Neural cell (in vitro differentiated cells): ENCODE data around the gene GBP3. TPM values are rescaled to one million over a fixed set of nuclear protein-coding genes. Genes with fewer than 3 reads are reported as not detected.
"Not testable (repeated sequence)": the region's sequence is repeated elsewhere in the genome, so short reads cannot be mapped to it uniquely, and the experiment has no call there.

Experiments used
- H2AFZ ChIP-seq: fragments of 200-600, 300-800 bp; sonication (generic), shearing (Covaris generic); 2 replicates; pipeline ENCODE4 v1.6.0; 2014; ENCODE audit warnings: low read depth, mild to moderate bottlenecking, antibody characterized with exemption, low read length, moderate library complexity
- H3F3A ChIP-seq: fragments of 200-600 bp; shearing (Covaris generic); 2 replicates; pipeline ENCODE4 v1.6.1; 2016; ENCODE audit warnings: mild to moderate bottlenecking, moderate library complexity, mixed read lengths, antibody characterized with exemption, low read length; ENCODE audit not compliant: insufficient read depth, poor library complexity, severe bottlenecking
- H3K27ac ChIP-seq: fragments of 200-600, 300-800 bp; sonication (generic), shearing (Covaris generic); 2 replicates; pipeline ENCODE4 v1.5.1; 2014; ENCODE audit warnings: mild to moderate bottlenecking, low read length, moderate library complexity
- H3K27me3 ChIP-seq: fragments of 300-800, 200-600 bp; sonication (generic), shearing (Covaris generic); 2 replicates; pipeline ENCODE4 v1.6.0; 2014; ENCODE audit warnings: mild to moderate bottlenecking, low read depth, low read length, moderate library complexity; ENCODE audit not compliant: insufficient read depth
- H3K36me3 ChIP-seq: fragments of 300-800, 200-600 bp; sonication (generic), shearing (Covaris generic); 2 replicates; pipeline ENCODE4 v1.5.1; 2014; ENCODE audit warnings: mild to moderate bottlenecking, antibody characterized with exemption, low read length, moderate library complexity; ENCODE audit not compliant: insufficient read depth
- H3K4me2 ChIP-seq: fragments of 300-800, 200-600 bp; sonication (generic), shearing (Covaris generic); 2 replicates; pipeline ENCODE4 v1.6.0; 2014; ENCODE audit warnings: mild to moderate bottlenecking, low read length
- H3K4me3 ChIP-seq: fragments of 300-800, 200-600 bp; sonication (generic), shearing (Covaris generic); 2 replicates; pipeline ENCODE4 v1.5.1; 2014; ENCODE audit warnings: mild to moderate bottlenecking, low read length, moderate library complexity
- H3K79me2 ChIP-seq: fragments of 200-600 bp; shearing (Covaris generic); replicated peaks from 2 replicates; pipeline ENCODE4 v1.6.0; 2014; ENCODE audit warnings: mild to moderate bottlenecking, low read length, moderate library complexity; ENCODE audit not compliant: insufficient read depth
- H3K9ac ChIP-seq: fragments of 300-800, 200-600 bp; sonication (generic), shearing (Covaris generic); 2 replicates; pipeline ENCODE4 v1.6.1; 2016; ENCODE audit warnings: mild to moderate bottlenecking, low read length, mixed read lengths
- H3K9me2 ChIP-seq: fragments of 200-600 bp; shearing (Covaris generic); 2 replicates; pipeline ENCODE4 v1.6.1; 2016; ENCODE audit warnings: mild to moderate bottlenecking, low read length, mixed read lengths; ENCODE audit not compliant: insufficient read depth
- H3K9me3 ChIP-seq: fragments of 200-600, 300-800 bp; sonication (generic), shearing (Covaris generic); 2 replicates; pipeline ENCODE4 v1.6.1; 2016; ENCODE audit warnings: mild to moderate bottlenecking, mixed run types, low read length, moderate library complexity, mixed read lengths
- H4K20me1 ChIP-seq: fragments of 200-600 bp; shearing (Covaris generic); 2 replicates; pipeline ENCODE4 v1.6.1; 2016; ENCODE audit warnings: mild to moderate bottlenecking, mixed run types; ENCODE audit not compliant: insufficient read depth
- EP300 ChIP-seq: fragments of 450-650 bp; conservative IDR thresholded peaks from 2 replicates; pipeline ENCODE4 v1.6.1; 2014; ENCODE audit warnings: antibody characterized with exemption, mild to moderate bottlenecking, moderate library complexity; ENCODE audit not compliant: poor library complexity, severe bottlenecking
- EZH2 ChIP-seq: fragments of 200-600, 300-800 bp; shearing (Covaris generic), sonication (generic); IDR thresholded peaks from 2 replicates; pipeline ENCODE4 v1.6.1; 2014; ENCODE audit warnings: antibody characterized with exemption, low read length, borderline replicate concordance, mild to moderate bottlenecking; ENCODE audit not compliant: insufficient read depth, poor library complexity, severe bottlenecking
- MXI1 ChIP-seq: fragments of 450-650 bp; conservative IDR thresholded peaks from 2 replicates; pipeline ENCODE4 v1.6.1; 2014; ENCODE audit warnings: antibody characterized with exemption, mild to moderate bottlenecking; ENCODE audit not compliant: poor library complexity, severe bottlenecking
- POLR2AphosphoS5 ChIP-seq: IDR thresholded peaks from 2 replicates; pipeline ENCODE4 v1.6.1; 2012
- RAD21 ChIP-seq: fragments of 450-650 bp; conservative IDR thresholded peaks from 2 replicates; pipeline ENCODE4 v1.6.1; 2014; ENCODE audit warnings: antibody characterized with exemption, mild to moderate bottlenecking, moderate library complexity
- SMC3 ChIP-seq: fragments of 450-650 bp; conservative IDR thresholded peaks from 2 replicates; pipeline ENCODE4 v1.6.1; 2014; ENCODE audit warnings: antibody characterized with exemption, mild to moderate bottlenecking, moderate library complexity; ENCODE audit not compliant: poor library complexity
- TAF1 ChIP-seq: IDR thresholded peaks from 2 replicates; pipeline ENCODE4 v1.6.1; 2012; ENCODE audit warnings: low read depth
- polyA plus RNA-seq: library from polyadenylated mRNA; depleted of rRNA; stranded (reverse); fragments of >200 nt; gene quantifications from 2 replicates; pipeline ENCODE4 v1.2.3, GENCODE V29; 2014
- TF ChIP-seq, protein P1 (sequence below): fragments of 450-650 bp; IDR thresholded peaks from 2 replicates; pipeline ENCODE4 v1.5.1; 2014; ENCODE audit warnings: antibody characterized with exemption, mild to moderate bottlenecking, moderate library complexity; ENCODE audit not compliant: poor library complexity, severe bottlenecking
- TF ChIP-seq, protein P2 (sequence below): IDR thresholded peaks from 2 replicates; pipeline ENCODE4 v1.6.1; 2012; ENCODE audit warnings: borderline replicate concordance

GBP3 gene
- polyA plus RNA-seq, 1 donor from 2014 or later = not detected

- H4K20me1 ChIP-seq = no peaks in the 10 kb centered on the region
- no peak overlapping the region for H3K4me3 ChIP-seq
- no peak overlapping the region for H2AFZ ChIP-seq
- no peak overlapping the region for H3K9ac ChIP-seq
- H3K4me2 ChIP-seq = no peak overlapping the region
- no peak overlapping the region for H3K27ac ChIP-seq
- no peaks in the 10 kb centered on the region for H3K36me3 ChIP-seq
- TF ChIP-seq SMC3 = no peak
- TF ChIP-seq, protein P1, sequence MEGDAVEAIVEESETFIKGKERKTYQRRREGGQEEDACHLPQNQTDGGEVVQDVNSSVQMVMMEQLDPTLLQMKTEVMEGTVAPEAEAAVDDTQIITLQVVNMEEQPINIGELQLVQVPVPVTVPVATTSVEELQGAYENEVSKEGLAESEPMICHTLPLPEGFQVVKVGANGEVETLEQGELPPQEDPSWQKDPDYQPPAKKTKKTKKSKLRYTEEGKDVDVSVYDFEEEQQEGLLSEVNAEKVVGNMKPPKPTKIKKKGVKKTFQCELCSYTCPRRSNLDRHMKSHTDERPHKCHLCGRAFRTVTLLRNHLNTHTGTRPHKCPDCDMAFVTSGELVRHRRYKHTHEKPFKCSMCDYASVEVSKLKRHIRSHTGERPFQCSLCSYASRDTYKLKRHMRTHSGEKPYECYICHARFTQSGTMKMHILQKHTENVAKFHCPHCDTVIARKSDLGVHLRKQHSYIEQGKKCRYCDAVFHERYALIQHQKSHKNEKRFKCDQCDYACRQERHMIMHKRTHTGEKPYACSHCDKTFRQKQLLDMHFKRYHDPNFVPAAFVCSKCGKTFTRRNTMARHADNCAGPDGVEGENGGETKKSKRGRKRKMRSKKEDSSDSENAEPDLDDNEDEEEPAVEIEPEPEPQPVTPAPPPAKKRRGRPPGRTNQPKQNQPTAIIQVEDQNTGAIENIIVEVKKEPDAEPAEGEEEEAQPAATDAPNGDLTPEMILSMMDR = peak; percentile 53
- H3K9me2 ChIP-seq = no peaks in the 10 kb centered on the region
- H3K27me3 ChIP-seq = no peaks in the 10 kb centered on the region
- H3K79me2 ChIP-seq = peaks cover 18% of the 10 kb centered on the region
- no peaks in the 10 kb centered on the region for H3F3A ChIP-seq
- H3K9me3 ChIP-seq = no peaks in the 10 kb centered on the region
These were observed 38.7 kb downstream of the GBP3 start for GRCh38 chr1:88983791-88984559.

GRCh38 chr1:88982055-88982454, 40.6 kb downstream of the GBP3 start:
- H3K9me3 ChIP-seq = no peaks in the 10 kb centered on the region
- TF ChIP-seq EZH2 = no peak
- no peak for TF ChIP-seq RAD21
- TF ChIP-seq, protein P2, sequence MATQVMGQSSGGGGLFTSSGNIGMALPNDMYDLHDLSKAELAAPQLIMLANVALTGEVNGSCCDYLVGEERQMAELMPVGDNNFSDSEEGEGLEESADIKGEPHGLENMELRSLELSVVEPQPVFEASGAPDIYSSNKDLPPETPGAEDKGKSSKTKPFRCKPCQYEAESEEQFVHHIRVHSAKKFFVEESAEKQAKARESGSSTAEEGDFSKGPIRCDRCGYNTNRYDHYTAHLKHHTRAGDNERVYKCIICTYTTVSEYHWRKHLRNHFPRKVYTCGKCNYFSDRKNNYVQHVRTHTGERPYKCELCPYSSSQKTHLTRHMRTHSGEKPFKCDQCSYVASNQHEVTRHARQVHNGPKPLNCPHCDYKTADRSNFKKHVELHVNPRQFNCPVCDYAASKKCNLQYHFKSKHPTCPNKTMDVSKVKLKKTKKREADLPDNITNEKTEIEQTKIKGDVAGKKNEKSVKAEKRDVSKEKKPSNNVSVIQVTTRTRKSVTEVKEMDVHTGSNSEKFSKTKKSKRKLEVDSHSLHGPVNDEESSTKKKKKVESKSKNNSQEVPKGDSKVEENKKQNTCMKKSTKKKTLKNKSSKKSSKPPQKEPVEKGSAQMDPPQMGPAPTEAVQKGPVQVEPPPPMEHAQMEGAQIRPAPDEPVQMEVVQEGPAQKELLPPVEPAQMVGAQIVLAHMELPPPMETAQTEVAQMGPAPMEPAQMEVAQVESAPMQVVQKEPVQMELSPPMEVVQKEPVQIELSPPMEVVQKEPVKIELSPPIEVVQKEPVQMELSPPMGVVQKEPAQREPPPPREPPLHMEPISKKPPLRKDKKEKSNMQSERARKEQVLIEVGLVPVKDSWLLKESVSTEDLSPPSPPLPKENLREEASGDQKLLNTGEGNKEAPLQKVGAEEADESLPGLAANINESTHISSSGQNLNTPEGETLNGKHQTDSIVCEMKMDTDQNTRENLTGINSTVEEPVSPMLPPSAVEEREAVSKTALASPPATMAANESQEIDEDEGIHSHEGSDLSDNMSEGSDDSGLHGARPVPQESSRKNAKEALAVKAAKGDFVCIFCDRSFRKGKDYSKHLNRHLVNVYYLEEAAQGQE = no peak
- TF ChIP-seq POLR2AphosphoS5 = no peak
- no peak for TF ChIP-seq SMC3
- TF ChIP-seq, protein P1 = no peak
- no peak for TF ChIP-seq EP300
- TF ChIP-seq TAF1 = no peak
- TF ChIP-seq MXI1 = no peak
- no peaks in the 10 kb centered on the region for H3K27me3 ChIP-seq
- no peak overlapping the region for H3K4me2 ChIP-seq
- no peak overlapping the region for H2AFZ ChIP-seq
- H3K79me2 ChIP-seq = peaks cover 3% of the 10 kb centered on the region
- H3K4me3 ChIP-seq = no peak overlapping the region
- no peak overlapping the region for H3K27ac ChIP-seq
- H3K36me3 ChIP-seq = no peaks in the 10 kb centered on the region
- no peak overlapping the region for H3K9ac ChIP-seq
- no peaks in the 10 kb centered on the region for H3F3A ChIP-seq
- no peaks in the 10 kb centered on the region for H4K20me1 ChIP-seq
- H3K9me2 ChIP-seq = no peaks in the 10 kb centered on the region

- H3K4me3 ChIP-seq, H3K9me3 ChIP-seq, H4K20me1 ChIP-seq, H3K9ac ChIP-seq, H3K36me3 ChIP-seq, H3K27ac ChIP-seq, H3K27me3 ChIP-seq, H3K9me2 ChIP-seq, H3K4me2 ChIP-seq, H3F3A ChIP-seq, H2AFZ ChIP-seq, H3K79me2 ChIP-seq: not testable (repeated sequence)
These were observed 41.2 kb downstream of the GBP3 start for GRCh38 chr1:88981506-88981905.
